Measurements from ENCODE around the gene COPB2.

- TF ChIP-seq CTCF (IDR thresholded peaks at IDR 0.05) (no peak), ZFX (IDR thresholded peaks at IDR 0.05; ENCODE audit: borderline replicate concordance) (no peak)
Measured at GRCh38 chr3:139433089-139433488, 43.6 kb upstream of the COPB2 start.
